ENCODE data around the gene FXYD4.
A peak's percentile ranks its signal among the peaks of the same experiment; 100 is the strongest.
"Not testable (repeated sequence)": the region's sequence is repeated elsewhere in the genome, so short reads cannot be mapped to it uniquely, and the experiment has no call there.

Gene FXYD4

GRCh38 chr10:43419997-43420368 lies 48.5 kb downstream of the FXYD4 start:
- no peak for DNase-seq (ENCODE audit: low spot score)

- peak; percentile 79 for DNase-seq (ENCODE audit: low spot score)
These were observed 49.1 kb downstream of the FXYD4 start for GRCh38 chr10:43420369-43421200.

GRCh38 chr10:43421201-43421507 lies 49.7 kb downstream of the FXYD4 start:
- no peak for DNase-seq (ENCODE audit: low spot score)

- no peak for DNase-seq (ENCODE audit: low spot score)
These were observed 50.1 kb downstream of the FXYD4 start for GRCh38 chr10:43421519-43421918.

- DNase-seq (ENCODE audit: low spot score), result not testable (repeated sequence)
These were observed 50.5 kb downstream of the FXYD4 start for GRCh38 chr10:43421944-43422343.

GRCh38 chr10:43424416-43424815 lies 53.0 kb downstream of the FXYD4 start:
- no peak for DNase-seq (ENCODE audit: low spot score)

Measured in kidney tubule cell (primary cell).